ENCODE measurements around the gene SLC38A3.
"Not testable (repeated sequence)": the region's sequence is repeated elsewhere in the genome, so short reads cannot be mapped to it uniquely, and the experiment has no call there.

The SLC38A3 gene

GRCh38 chr3:50260027-50260941 is 55.2 kb downstream of the SLC38A3 start:
- no peaks in the 10 kb centered on the region for H3K27me3 ChIP-seq (ENCODE audit: insufficient read depth, insufficient read length)
- no peaks in the 10 kb centered on the region for H3K9me3 ChIP-seq (ENCODE audit: insufficient read depth, low read length)
- H3K4me3 ChIP-seq (ENCODE audit: insufficient read length, low read depth), result peak overlapping the region; percentile 45
- peaks cover 51% of the 10 kb centered on the region for H3K4me1 ChIP-seq (ENCODE audit: insufficient read depth, insufficient read length)
- peak; percentile 86 for DNase-seq (ENCODE audit: low read depth, low spot score)
- peaks cover 44% of the 10 kb centered on the region for H3K36me3 ChIP-seq (ENCODE audit: insufficient read depth, insufficient read length, low read length)
- TF ChIP-seq ZNF274 (IDR thresholded peaks at IDR 0.05; ENCODE audit: low read depth, low read length) (no peak), YY1 (IDR thresholded peaks at IDR 0.05; ENCODE audit: insufficient read depth, insufficient read length) (no peak), SUZ12 (IDR thresholded peaks at IDR 0.05; ENCODE audit: extremely low read depth, insufficient read depth, insufficient read length) (no peak)
- H3K9ac ChIP-seq (ENCODE audit: insufficient read length, low read depth), result peak overlapping the region; percentile 94

DNA sequence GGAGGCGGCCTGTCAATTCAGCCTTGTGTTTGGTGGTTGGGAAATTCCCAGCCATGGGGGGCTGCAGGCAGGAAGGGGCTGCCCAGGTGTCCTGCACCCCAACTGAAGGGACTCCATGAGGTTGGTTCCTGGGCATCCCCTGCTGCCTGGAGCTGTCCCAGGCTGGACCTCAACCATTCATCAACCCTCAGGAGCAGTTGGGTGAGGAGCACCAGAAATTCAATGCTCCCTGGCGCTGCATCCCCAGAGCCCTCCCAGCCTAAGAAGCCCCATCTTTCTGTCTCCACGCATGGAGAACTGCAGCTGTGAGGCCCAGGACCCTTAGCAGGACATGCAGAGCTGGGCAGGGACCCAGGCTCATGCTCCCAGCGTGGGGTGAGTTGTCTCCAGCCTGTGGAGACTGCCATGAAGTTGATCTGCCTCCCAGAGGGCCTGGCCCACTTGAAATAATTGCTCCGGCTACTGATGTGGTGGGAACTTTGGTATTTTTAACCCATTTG is 55.9 kb downstream of the SLC38A3 start:
- Histone ChIP-seq H3K27me3 (ENCODE audit: insufficient read depth, insufficient read length) (no peaks in the 10 kb centered on the region), H3K9me3 (ENCODE audit: insufficient read depth, low read length) (no peaks in the 10 kb centered on the region), H3K9ac (ENCODE audit: insufficient read length, low read depth) (peak overlapping the region; percentile 94), H3K4me1 (ENCODE audit: insufficient read depth, insufficient read length) (peaks cover 55% of the 10 kb centered on the region), H3K36me3 (ENCODE audit: insufficient read depth, insufficient read length, low read length) (peaks cover 40% of the 10 kb centered on the region), H3K4me3 (ENCODE audit: insufficient read length, low read depth) (peak overlapping the region; percentile 45)
- DNase-seq (ENCODE audit: low read depth, low spot score), result no peak
- TF ChIP-seq YY1 (IDR thresholded peaks at IDR 0.05; ENCODE audit: insufficient read depth, insufficient read length) (no peak), SUZ12 (IDR thresholded peaks at IDR 0.05; ENCODE audit: extremely low read depth, insufficient read depth, insufficient read length) (no peak), ZNF274 (IDR thresholded peaks at IDR 0.05; ENCODE audit: low read depth, low read length) (no peak)

DNA sequence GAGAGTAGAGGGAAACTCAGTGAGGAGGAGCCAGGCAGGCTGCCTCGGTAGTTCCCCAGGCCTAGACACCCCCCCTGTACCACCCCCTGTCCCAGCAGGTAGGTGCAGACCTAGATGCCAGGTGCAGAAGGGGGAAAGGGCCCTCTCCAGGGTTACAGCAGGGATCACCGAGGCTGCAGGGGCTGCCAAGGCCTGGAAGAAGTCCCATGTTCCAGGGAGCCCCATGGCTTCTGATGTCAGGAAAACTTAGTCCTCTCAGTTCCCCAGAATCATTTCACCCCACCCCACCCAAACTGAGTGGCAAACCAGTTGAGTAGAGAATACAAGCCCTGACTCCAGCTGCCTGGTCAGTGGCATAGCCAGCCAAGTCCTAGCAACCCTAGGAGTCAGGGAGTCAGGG is 56.4 kb downstream of the SLC38A3 start:
- DNase-seq (ENCODE audit: low read depth, low spot score), result no peak
- TF ChIP-seq SUZ12 (IDR thresholded peaks at IDR 0.05; ENCODE audit: extremely low read depth, insufficient read depth, insufficient read length) (no peak), ZNF274 (IDR thresholded peaks at IDR 0.05; ENCODE audit: low read depth, low read length) (no peak), YY1 (IDR thresholded peaks at IDR 0.05; ENCODE audit: insufficient read depth, insufficient read length) (no peak)
- H3K9me3 ChIP-seq (ENCODE audit: insufficient read depth, low read length), result no peaks in the 10 kb centered on the region
- peaks cover 35% of the 10 kb centered on the region for H3K36me3 ChIP-seq (ENCODE audit: insufficient read depth, insufficient read length, low read length)
- no peak overlapping the region for H3K4me3 ChIP-seq (ENCODE audit: insufficient read length, low read depth)
- H3K4me1 ChIP-seq (ENCODE audit: insufficient read depth, insufficient read length), result peaks cover 61% of the 10 kb centered on the region
- peak overlapping the region; percentile 94 for H3K9ac ChIP-seq (ENCODE audit: insufficient read length, low read depth)
- no peaks in the 10 kb centered on the region for H3K27me3 ChIP-seq (ENCODE audit: insufficient read depth, insufficient read length)

DNA sequence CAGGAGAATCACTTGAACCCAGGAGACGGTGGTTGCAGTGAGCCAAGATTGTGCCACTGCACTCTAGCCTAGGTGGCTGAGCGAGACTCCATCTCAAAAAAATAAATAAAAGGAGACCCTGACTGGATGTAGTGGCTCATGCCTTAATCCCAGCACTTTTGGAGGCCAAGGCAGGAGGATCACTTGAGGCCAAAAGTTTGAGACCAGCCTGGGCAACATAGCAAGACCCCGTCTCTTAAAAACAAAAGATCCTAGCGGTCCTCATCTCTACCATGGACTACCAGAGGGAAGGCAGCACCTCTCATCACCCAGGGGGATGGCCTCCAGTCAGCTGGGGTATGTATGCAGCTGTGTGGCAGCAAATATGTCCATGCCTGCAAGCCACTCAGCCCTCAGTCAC is 57.1 kb downstream of the SLC38A3 start:
- not testable (repeated sequence) for H3K9me3 ChIP-seq (ENCODE audit: insufficient read depth, low read length); H3K27me3 ChIP-seq (ENCODE audit: insufficient read depth, insufficient read length); H3K4me3 ChIP-seq (ENCODE audit: insufficient read length, low read depth); DNase-seq (ENCODE audit: low read depth, low spot score)
- Histone ChIP-seq H3K4me1 (ENCODE audit: insufficient read depth, insufficient read length) (peaks cover 61% of the 10 kb centered on the region), H3K36me3 (ENCODE audit: insufficient read depth, insufficient read length, low read length) (peaks cover 28% of the 10 kb centered on the region), H3K9ac (ENCODE audit: insufficient read length, low read depth) (peak overlapping the region; percentile 34)

- Histone ChIP-seq H3K27me3 (ENCODE audit: insufficient read depth, insufficient read length) (no peaks in the 10 kb centered on the region), H3K4me3 (ENCODE audit: insufficient read length, low read depth) (no peak overlapping the region), H3K4me1 (ENCODE audit: insufficient read depth, insufficient read length) (peaks cover 63% of the 10 kb centered on the region), H3K9ac (ENCODE audit: insufficient read length, low read depth) (peak overlapping the region; percentile 34), H3K36me3 (ENCODE audit: insufficient read depth, insufficient read length, low read length) (peaks cover 22% of the 10 kb centered on the region), H3K9me3 (ENCODE audit: insufficient read depth, low read length) (no peaks in the 10 kb centered on the region)
- TF ChIP-seq SUZ12 (IDR thresholded peaks at IDR 0.05; ENCODE audit: extremely low read depth, insufficient read depth, insufficient read length) (no peak), ZNF274 (IDR thresholded peaks at IDR 0.05; ENCODE audit: low read depth, low read length) (no peak), YY1 (IDR thresholded peaks at IDR 0.05; ENCODE audit: insufficient read depth, insufficient read length) (no peak)
- no peak for DNase-seq (ENCODE audit: low read depth, low spot score)
Observed at GRCh38 chr3:50262778-50263177, 57.7 kb downstream of the SLC38A3 start.

- Histone ChIP-seq H3K9ac (ENCODE audit: insufficient read length, low read depth) (peak overlapping the region; percentile 92), H3K4me1 (ENCODE audit: insufficient read depth, insufficient read length) (peaks cover 67% of the 10 kb centered on the region), H3K9me3 (ENCODE audit: insufficient read depth, low read length) (no peaks in the 10 kb centered on the region), H3K4me3 (ENCODE audit: insufficient read length, low read depth) (peak overlapping the region; percentile 1), H3K27me3 (ENCODE audit: insufficient read depth, insufficient read length) (no peaks in the 10 kb centered on the region), H3K36me3 (ENCODE audit: insufficient read depth, insufficient read length, low read length) (peaks cover 13% of the 10 kb centered on the region)
- no peak for TF ChIP-seq ZNF274 (IDR thresholded peaks at IDR 0.05; ENCODE audit: low read depth, low read length)
- TF ChIP-seq YY1 (IDR thresholded peaks at IDR 0.05; ENCODE audit: insufficient read depth, insufficient read length), result no peak
- TF ChIP-seq SUZ12 (IDR thresholded peaks at IDR 0.05; ENCODE audit: extremely low read depth, insufficient read depth, insufficient read length), result no peak
- no peak for DNase-seq (ENCODE audit: low read depth, low spot score)
Observed at GRCh38 chr3:50263478-50264382, 58.7 kb downstream of the SLC38A3 start.

Measured in NT2/D1 (cell line).